Muscle layer of duodenum (tissue), 2 donors: Measurements from ENCODE around the gene SHH.

Experiments
- H3K27ac ChIP-seq: one replicate; pipeline ENCODE4 v1.7.0; 2013; ENCODE audit warnings: mild to moderate bottlenecking, low read length
- H3K27me3 ChIP-seq: one replicate; pipeline ENCODE4 v1.7.0; 2013; ENCODE audit warnings: low read depth, mild to moderate bottlenecking, control low read depth, low read length
- H3K36me3 ChIP-seq, 2 donors: one replicate each; pipeline ENCODE4 v1.7.0; 2013; ENCODE audit warnings: low read length in 2 of 2, control low read depth in 1 of 2, mild to moderate bottlenecking in 1 of 2; ENCODE audit not compliant: insufficient read depth in 2 of 2, control insufficient read depth in 1 of 2
- H3K4me1 ChIP-seq, 2 donors: one replicate each; pipeline ENCODE4 v1.7.0; 2013; ENCODE audit warnings: low read length in 2 of 2, mild to moderate bottlenecking in 2 of 2, control low read depth in 1 of 2, moderate library complexity in 1 of 2; ENCODE audit not compliant: insufficient read depth in 2 of 2, control insufficient read depth in 1 of 2
- H3K4me3 ChIP-seq, 2 donors: one replicate each; pipeline ENCODE4 v1.7.0; 2013; ENCODE audit warnings: low read length in 2 of 2, low read depth in 1 of 2, mild to moderate bottlenecking in 1 of 2
- H3K9me3 ChIP-seq, 2 donors: one replicate each; pipeline ENCODE4 v1.7.0; 2013; ENCODE audit warnings: low read length in 2 of 2, control low read depth in 1 of 2, mild to moderate bottlenecking in 1 of 2; ENCODE audit not compliant: control insufficient read depth in 1 of 2
- donor health status: healthy.

Gene SHH

GRCh38 chr7:155816996-155817395, 4.7 kb upstream of the SHH start:
- no peaks in the 10 kb centered on the region for H3K9me3 ChIP-seq
- no peaks in the 10 kb centered on the region for H3K36me3 ChIP-seq

DNA sequence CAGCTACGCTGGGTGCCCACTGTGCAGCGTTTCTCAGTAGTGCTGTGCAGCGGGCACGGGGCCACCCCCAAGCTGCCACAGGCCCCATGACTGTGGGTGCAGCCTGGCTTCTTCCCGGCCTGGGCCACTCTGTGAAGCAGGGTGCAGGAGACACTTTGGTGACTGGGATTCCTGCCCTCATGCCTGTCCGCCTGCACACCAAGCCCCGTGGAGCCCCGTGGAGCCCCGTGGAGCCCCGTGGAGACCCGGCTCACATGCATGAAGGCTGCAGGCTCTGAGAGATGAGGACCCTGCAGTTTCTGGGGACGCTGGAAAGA, 3.9 kb upstream of the SHH start:
- H3K27ac ChIP-seq: no peak overlapping the region
- peaks cover 24% of the 10 kb centered on the region for H3K27me3 ChIP-seq

More at GRCh38 chr7:155816996-155817395, 4.7 kb upstream of the SHH start:
- Histone ChIP-seq H3K4me1 (peaks cover 0 to 3% of the 10 kb centered on the region in 2 donors), H3K27ac (no peak overlapping the region), H3K27me3 (peaks cover 16% of the 10 kb centered on the region), H3K4me3 (no peak overlapping the region)

DNA sequence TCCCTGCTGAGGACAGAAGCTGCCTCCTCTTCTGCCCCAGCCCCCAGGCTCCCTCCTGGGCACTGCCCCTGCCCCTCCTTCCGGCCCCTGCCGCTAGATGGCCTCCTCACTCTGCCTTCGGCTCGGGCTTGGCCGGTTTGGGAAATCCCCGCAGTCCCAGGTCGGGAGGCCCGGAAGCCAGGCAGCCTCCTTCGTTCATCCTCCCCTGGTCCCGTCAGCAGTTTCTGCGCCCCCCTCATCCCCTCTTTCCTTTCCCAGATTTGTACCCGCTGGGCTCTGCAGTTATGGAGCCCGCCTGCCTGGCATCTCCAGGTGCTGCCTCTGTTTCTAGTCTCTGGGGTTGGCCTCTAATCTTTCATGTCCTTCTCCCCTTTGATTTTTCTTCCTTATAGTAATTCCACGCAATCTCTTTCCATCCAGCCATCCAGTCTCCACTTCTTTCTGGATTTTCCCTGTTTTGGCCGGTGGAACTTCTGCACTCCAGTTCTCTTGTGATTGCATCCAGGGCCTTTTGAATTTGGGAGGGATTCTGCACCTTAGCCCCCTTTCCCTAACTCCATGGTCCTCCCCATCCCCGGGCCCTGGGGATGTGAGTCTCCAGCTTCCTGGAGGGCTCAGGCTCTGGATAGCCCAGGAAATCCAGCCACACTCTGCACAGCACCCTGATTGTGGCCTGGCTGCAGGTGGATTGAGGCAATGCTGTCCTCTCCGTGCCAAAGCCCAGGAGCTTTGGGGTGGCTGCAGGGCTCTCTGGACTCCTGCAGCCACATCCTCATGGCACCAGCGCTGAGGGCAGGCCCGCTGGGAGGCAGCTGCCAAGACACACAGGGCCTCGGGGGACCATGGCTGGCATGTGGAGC, 3.3 kb upstream of the SHH start:
- H3K27me3 ChIP-seq: peaks cover 30% of the 10 kb centered on the region
- no peak overlapping the region for H3K4me3 ChIP-seq
- no peak overlapping the region for H3K27ac ChIP-seq
- H3K36me3 ChIP-seq: no peaks in the 10 kb centered on the region
- H3K4me1 ChIP-seq: peaks cover 0 to 9% of the 10 kb centered on the region in 2 donors
- H3K9me3 ChIP-seq: no peaks in the 10 kb centered on the region

More for the DNA sequence above, 3.9 kb upstream of the SHH start:
- Histone ChIP-seq H3K9me3 (no peaks in the 10 kb centered on the region), H3K4me3 (no peak overlapping the region), H3K4me1 (peaks cover 0 to 8% of the 10 kb centered on the region in 2 donors), H3K36me3 (no peaks in the 10 kb centered on the region)

GRCh38 chr7:155814316-155815276, 2.3 kb upstream of the SHH start:
- no peaks in the 10 kb centered on the region for H3K36me3 ChIP-seq
- no peak overlapping the region for H3K4me3 ChIP-seq
- peaks cover 0 to 19% of the 10 kb centered on the region in 2 donors for H3K4me1 ChIP-seq
- H3K9me3 ChIP-seq: no peaks in the 10 kb centered on the region
- H3K27me3 ChIP-seq: peaks cover 38% of the 10 kb centered on the region
- H3K27ac ChIP-seq: no peak overlapping the region

DNA sequence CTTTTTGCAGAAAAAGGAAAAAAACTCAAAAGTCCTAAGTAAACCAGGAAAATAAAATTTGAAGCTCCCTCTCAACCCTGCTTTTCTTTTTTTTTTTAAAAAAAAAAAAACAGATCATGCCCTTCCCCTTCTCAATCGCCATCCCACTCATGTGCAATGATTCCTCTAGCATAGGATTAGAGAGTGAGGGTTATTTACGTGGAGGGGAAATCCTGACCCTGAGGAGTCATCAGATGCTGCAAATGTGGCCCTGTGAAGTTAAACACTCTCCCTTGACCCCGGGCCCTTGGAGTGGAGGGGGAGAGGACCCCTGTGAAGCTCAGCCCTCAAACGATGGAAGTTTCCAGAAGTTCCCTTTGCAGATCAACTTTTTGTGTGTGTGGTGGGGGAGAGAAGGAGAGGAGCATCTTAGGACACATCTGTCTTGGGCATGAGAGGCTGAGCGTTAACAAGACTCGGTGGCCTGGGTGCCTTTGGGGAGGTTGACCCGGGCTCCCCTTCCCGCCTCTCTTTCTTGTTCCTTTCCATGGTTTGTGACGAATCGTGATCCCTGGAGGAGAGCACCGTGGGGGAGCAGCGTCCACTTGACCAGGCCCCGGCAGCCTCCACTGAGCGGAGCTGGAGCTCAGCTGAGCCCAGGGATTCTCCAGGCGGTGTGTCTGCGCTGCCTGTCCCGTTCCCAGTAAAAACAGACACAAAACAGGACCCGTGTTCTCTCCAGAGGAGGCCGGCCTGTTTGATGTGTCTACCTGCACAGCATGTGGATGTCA, 1.5 kb upstream of the SHH start:
- H3K4me3 ChIP-seq: no peak overlapping the region
- H3K4me1 ChIP-seq: peaks cover 0 to 27% of the 10 kb centered on the region in 2 donors
- H3K27me3 ChIP-seq: peaks cover 38% of the 10 kb centered on the region
- no peak overlapping the region for H3K27ac ChIP-seq
- H3K9me3 ChIP-seq: no peaks in the 10 kb centered on the region
- H3K36me3 ChIP-seq: no peaks in the 10 kb centered on the region

DNA sequence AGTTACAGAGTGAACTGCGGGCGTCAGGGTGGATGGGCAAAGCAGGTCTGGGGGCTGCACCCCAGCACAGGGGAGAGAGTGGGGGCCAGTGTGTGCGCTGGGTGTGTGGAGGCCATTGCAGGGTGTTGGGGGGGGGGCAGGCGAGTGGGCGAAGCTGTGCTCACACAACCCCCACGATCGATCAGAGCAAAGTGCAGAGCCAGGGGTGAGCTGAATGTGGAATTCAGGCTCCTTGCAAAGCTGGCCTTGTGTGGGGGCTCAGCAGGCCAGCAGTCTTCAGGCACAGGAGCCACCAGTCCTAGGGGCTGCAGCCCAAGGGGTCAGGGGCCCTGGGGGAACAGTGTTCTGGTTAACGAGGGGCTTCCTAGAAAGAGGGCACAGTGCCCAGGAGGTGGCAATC, 862 bp upstream of the SHH start:
- H3K4me1 ChIP-seq: peaks cover 0 to 33% of the 10 kb centered on the region in 2 donors
- H3K9me3 ChIP-seq: no peaks in the 10 kb centered on the region
- H3K4me3 ChIP-seq: no peak overlapping the region
- H3K27ac ChIP-seq: no peak overlapping the region
- H3K36me3 ChIP-seq: no peaks in the 10 kb centered on the region
- H3K27me3 ChIP-seq: peaks cover 41% of the 10 kb centered on the region

- H3K36me3 ChIP-seq: no peaks in the 10 kb centered on the region
- no peak overlapping the region for H3K27ac ChIP-seq
- no peak overlapping the region for H3K4me3 ChIP-seq
- no peaks in the 10 kb centered on the region for H3K9me3 ChIP-seq
- H3K4me1 ChIP-seq: peaks cover 0 to 43% of the 10 kb centered on the region in 2 donors
- H3K27me3 ChIP-seq: peaks cover 49% of the 10 kb centered on the region
These were observed 736 bp downstream of the SHH start for GRCh38 chr7:155811560-155811894.

GRCh38 chr7:155810770-155811559, 1.3 kb downstream of the SHH start:
- Histone ChIP-seq H3K4me1 (peaks cover 0 to 49% of the 10 kb centered on the region in 2 donors), H3K27me3 (peaks cover 52% of the 10 kb centered on the region), H3K4me3 (no peak overlapping the region), H3K27ac (no peak overlapping the region), H3K9me3 (no peaks in the 10 kb centered on the region), H3K36me3 (no peaks in the 10 kb centered on the region)

- H3K27me3 ChIP-seq: peaks cover 56% of the 10 kb centered on the region
- H3K27ac ChIP-seq: no peak overlapping the region
- no peaks in the 10 kb centered on the region for H3K9me3 ChIP-seq
- H3K36me3 ChIP-seq: no peaks in the 10 kb centered on the region
- no peak overlapping the region for H3K4me3 ChIP-seq
- H3K4me1 ChIP-seq: peaks cover 0 to 57% of the 10 kb centered on the region in 2 donors
These were observed 2.1 kb downstream of the SHH start for GRCh38 chr7:155809947-155810769.
